GM18867 (cell line): ENCODE data around the gene WARS2.
"Not testable (repeated sequence)": the region's sequence is repeated elsewhere in the genome, so short reads cannot be mapped to it uniquely, and the experiment has no call there.

ENCODE experiments used
- ATAC-seq: cut with Tn5 transposase; IDR thresholded peaks from one replicate; pipeline ENCODE4 v1.9.1; 2021; ENCODE audit warnings: mild to moderate bottlenecking, moderate library complexity; ENCODE audit not compliant: unreplicated experiment

Gene WARS2

DNA sequence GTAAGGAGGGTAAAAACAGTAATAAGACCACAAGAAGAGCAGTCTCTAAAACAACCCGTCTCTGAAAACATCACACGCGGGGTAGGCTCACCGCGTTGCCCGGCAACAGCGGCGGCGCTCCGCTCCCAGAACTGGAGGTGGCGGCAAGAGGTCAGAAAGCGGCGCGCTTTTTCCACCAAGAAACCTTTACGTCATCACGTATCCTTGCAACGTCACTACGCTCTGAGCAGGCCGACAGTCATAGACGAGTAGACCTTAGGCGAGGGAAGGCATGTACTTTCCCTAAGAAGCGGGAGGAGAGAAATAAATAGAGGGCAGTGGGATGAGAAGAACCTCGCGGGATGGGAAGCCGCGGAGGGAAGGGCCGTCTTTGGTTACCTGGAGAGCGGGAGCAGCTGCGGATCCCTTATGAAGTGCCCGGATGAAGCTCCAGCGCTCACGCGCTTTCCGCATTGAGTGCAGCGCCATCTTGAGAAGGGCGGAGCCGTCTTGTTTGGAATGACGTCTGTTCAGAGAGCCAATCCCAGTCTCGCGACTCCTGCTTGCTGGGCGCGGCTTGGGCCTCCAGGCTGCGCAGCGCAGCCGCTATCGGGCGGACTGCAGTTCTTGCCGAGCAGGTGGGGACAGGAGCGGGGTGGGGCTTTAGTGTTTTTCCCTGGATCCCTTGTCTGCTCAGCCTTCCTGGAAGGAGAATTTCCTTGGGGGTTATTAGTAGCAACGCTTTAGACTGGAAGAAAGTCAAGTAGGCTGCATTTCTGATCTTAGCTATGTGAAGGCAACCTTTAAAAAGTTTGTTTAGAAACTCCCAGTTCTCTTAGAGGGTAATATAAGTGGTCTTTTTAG, at the start of gene WARS2:
Gene WARS2 (minus strand): TSS at position 477 of the 843 bp plus-strand sequence. CDS start 9 bp downstream, at position 468.
- peak; percentile 93 for ATAC-seq

DNA sequence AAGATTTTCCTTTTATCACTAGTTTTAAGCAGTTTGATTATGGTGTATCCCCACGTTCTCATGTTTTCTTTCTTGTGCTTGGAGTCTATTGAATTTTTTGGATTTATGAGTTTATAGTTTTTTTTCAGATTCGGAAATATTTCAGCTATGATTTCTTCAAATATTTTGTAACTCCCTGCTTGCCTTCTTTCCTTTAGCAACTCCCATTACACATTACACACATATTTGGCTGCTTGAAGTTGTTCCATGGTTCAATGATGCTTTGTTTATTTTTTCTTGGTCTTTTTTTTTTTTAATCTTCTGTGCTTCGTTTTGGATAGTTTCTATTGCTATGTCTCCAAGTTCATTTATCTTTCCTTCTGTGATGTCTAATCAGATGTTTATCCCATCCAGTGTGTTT, 48.5 kb upstream of the WARS2 start:
- no peak for ATAC-seq

DNA sequence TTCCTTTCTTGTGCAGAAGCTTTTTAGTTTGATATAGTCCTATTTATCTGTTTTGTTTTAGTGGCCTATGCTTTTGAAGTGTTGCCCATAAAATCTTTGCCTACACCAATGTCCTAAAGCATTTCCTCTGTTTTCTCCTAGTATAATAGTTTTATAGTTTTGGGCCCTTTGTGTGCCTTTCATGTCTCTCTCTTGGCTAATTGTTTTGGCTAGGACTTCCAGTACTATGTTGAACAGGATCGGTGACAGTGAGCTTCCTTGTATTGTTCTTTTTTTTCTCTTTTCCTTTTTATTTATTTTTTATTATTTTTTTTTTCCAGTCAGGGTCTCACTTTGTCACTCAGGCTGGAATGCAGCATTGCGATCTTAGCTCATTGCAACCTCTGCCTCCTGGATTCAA, 47.0 kb upstream of the WARS2 start:
- ATAC-seq: no peak

DNA sequence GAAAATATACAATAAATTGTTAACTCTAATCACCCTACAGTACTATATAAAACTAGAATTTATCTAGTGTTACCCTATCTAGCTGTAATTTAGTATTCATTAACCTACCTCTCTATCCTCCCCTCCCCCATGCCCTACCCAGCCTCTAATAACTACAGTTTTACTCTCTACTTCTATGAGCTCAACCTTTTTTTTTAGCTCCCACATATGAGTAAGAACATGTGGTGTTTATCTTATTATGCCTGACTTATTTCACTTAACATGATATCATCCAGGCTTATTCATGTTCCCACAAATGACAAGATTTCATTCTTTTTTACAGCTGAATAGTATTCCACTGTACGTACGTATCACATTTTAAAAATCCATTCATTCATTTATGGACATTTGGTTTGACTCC, 46.0 kb upstream of the WARS2 start:
- no peak for ATAC-seq

DNA sequence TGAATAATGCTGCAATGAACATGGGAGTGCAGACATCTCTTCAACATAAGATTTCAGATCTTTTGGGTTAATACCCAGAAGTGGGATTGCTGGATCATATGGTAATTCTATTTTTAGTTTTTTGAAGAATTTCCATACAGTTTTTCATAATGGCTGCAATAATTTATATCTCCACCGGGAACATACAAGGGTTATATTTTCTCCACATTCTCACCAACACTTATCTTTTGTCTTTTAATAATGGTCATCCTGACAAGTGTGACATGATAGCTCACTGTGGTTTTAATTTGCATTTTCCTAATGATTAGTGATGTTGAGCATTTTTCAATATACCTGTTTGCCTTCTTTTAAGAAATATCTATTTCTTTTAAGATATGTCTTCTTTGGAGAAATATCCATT, 44.5 kb upstream of the WARS2 start:
- ATAC-seq: no peak

DNA sequence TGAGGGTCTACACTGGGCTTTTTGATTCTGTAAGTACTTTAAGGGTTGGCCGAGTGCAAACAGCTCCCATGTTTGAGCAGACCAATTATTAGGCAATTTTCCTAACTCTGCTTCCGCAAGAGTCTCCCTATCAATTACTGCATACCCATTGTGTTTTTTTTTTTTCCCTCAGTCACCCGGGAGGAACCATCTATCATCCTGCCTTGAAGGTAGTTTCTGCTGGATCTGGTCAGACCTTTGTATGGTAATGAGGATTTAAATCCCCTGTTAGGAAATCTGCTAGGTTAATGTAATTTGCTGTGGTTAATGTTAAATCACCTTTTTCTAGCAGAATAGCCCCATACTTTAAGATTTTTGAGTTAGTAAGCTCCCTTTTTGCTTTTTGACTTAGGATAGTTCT, 40.8 kb upstream of the WARS2 start:
- ATAC-seq: no peak

DNA sequence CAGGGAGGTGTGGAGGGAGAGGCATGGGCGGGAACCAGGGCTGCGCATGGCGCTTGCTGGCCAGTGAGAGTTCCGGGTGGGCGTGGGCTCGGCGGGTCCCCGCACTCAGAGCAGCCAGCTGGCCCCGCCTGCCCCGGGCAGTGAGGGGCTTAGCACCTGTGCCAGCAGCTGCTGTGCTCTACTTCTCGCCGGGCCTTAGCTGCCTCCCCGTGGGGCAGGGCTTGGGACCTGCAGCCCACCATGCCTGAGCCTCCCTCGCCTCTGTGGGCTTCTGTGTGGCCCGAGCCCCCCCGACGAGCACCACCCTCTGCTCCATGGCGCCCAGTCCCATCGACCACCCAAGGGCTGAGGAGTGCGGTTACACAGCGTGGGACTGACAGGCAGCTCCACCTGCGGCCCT, 38.6 kb upstream of the WARS2 start:
- ATAC-seq: no peak

DNA sequence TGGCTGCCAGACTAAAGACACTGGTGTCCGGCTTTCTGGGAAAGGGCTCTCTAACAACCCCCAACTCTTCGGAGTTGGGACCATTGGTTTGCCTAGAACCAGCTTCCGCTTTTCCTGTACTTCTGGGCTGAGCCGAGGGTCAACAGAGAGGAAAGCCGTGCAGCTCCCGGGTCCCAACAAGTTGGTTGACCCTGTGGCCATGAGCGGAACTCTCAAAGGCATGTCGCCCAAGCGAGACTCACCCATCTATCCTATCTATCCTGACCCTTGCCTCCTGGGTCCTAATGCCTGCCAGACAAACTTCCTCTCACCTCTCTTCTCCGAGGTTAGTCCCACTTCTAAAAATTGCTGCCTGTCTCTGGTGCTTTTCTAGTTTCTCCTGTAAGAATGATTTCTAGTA, 32.5 kb upstream of the WARS2 start:
- ATAC-seq: not testable (repeated sequence)

DNA sequence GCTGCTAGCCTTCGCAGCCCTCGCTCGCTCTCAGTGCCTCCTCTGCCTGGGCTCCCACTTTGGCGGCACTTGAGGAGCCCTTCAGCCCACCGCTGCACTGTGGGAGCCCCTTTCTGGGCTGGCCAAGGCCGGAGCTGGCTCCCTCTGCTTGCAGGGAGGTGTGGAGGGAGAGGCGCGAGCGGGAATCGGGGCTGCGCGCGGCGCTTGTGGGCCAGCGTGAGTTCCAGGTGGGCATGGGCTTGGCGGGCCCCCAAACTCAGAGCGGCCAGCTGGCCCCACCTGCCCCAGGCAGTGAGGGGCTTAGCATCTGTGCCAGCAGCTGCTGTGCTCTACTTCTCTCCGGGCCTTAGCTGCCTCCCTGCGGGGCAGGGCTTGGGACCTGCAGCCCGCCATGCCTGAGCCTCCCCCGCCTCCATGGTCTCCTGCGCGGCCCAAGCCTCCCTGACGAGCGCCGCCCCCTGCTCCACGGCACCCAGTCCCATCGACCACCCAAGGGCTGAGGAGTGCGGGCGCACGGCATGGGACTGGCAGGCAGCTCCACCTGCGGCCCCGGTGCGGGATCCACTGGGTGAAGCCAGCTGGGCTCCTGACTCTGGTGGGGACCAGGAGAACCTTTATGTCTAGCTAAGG, 31.0 kb upstream of the WARS2 start:
- not testable (repeated sequence) for ATAC-seq

DNA sequence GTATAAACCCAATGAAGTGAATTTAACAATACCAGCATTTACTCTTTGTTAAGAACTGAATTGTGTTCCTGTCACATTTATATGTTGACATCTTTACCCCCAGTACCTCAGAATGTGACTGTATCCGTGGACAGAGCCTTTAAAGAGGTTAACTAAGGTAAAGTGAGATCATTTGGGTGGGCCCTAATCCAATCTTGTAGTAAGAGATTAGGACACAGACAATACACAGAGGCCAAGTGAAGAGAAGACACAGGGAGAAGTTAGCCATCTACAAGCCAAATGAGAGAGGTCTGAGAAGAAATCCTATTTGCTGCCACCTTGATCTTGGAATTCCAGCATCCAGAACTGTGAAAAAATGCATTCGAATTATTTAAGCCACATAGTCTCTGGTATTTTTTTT, 22.9 kb upstream of the WARS2 start:
- no peak for ATAC-seq

DNA sequence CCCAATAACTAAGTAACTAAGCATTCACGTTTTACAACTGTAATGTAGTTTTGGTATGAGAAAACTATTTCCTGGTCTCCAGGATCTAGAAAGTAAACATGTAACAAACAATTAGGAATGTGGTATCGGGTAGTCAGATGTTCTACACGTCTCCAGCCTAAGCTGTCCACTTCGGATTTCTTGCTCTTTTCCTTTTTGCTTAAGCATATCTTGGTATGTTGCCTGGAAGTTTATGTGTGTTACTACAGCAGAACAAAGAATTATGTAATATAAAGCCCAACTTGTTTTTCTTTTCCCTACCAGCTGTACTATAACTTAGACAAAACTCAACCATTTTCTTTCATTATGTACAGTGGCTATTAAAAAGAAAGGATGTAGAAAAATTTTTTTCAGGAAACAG, 20.4 kb upstream of the WARS2 start:
- no peak for ATAC-seq

DNA sequence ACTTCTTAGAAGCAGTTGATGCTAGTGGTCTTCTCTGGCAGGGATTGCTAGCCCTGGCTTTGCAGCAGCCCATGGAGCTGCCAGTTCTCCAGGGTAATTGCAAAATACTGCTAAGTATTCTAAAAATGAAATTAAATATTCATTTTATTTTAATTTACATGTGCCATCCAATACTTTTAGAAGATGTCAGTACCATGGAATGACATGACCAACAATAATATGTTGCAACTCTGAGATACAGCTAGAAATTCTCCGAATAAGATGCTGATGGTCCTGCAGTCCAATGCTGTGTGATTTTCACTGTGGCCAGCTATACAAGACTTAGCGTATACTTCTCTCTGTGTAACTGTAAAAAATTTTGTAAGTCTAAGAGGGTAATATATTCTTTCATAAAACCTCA, 20.0 kb upstream of the WARS2 start:
- no peak for ATAC-seq

DNA sequence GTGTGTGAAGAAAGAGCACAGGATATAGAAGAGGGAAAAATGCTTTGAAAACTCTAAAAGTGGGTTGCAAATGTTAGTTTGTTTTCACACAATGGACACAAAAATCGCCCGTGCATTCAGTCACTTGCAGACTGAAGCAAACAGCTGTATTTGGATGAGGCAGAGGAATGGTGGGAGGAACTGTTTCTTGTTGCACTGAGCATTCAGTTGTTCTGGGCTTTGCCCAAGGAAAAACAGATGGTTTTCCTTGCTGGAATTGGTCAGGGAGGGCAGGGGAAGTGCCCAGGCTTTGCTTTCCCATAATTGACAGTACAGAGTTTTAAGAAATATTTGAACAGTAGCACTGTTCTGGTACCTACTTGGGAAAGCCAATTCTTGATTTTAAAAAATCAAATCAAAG, 19.5 kb upstream of the WARS2 start:
- ATAC-seq: no peak

DNA sequence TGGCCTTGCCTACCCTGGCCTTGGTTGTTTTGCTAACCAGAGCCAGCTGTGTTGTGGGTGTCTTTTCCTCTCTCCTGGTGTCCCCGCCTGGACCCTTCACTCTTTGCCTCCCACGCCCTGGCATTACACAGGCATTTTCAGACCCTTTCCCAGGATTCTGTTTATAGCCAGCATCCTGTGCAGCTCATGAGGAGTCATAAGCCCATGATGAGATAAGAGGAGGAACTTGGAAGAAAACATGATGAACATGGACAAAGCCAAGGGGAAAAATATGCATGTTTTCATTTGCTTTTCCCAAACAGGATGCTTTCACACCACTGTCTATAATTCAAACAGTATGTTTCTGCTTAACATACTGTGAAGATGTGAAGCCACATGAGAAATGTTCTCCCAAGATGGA, 18.7 kb upstream of the WARS2 start:
- no peak for ATAC-seq

DNA sequence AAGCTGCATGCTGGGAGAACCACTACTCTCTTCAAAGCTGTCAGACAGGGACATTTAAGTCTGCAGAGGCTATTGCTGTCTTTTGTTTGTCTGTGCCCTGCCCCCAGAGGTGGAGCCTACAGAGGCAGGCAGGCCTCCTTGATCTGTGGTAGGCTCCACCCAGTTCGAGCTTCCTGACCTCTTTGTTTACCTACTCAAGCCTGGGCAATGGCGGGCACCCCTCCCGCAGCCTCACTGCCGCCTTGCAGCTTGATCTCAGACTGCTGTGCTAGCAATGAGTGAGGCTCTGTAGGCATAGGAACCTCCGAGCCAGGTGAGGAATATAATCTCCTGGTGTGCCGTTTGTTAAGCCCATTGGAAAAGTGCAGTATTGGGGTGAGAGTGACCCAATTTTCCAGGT, 16.3 kb upstream of the WARS2 start:
- not testable (repeated sequence) for ATAC-seq

DNA sequence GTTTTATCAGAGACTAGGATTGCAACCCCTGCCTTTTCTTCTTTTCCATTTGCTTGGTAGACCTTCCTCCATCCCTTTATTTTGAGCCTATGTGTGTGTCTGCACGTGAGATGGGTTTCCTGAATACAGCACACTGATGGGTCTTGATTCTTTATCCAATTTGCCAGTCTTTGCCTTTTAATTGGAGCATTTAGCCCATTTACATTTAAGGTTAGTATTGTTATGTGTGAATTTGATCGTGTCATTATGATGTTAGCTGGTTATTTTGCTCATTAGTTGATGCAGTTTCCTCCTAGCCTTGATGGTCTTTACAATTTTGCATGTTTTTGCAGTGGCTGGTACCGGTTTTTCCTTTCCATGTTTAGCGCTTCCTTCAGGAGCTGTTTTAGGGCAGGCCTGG, 14.6 kb upstream of the WARS2 start:
- ATAC-seq: not testable (repeated sequence)

DNA sequence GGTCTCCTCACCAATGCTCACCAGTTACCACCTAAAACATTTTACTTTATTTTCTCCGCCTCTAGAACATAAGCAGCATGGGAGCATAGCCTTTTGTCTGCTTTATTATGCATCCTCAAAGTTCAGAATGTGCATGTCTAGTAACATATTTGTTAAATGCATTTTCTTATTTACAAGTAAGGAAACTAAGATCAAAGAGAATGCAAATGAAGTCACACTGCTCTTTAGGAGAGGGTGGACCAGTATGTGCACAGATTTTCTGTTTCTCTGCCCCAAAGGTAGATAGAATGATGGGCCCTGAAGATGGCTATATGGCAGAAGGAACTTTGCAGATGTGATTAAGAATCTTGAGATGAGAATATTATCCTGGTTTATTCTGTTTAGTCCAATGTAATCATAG, 9.7 kb upstream of the WARS2 start:
- no peak for ATAC-seq

DNA sequence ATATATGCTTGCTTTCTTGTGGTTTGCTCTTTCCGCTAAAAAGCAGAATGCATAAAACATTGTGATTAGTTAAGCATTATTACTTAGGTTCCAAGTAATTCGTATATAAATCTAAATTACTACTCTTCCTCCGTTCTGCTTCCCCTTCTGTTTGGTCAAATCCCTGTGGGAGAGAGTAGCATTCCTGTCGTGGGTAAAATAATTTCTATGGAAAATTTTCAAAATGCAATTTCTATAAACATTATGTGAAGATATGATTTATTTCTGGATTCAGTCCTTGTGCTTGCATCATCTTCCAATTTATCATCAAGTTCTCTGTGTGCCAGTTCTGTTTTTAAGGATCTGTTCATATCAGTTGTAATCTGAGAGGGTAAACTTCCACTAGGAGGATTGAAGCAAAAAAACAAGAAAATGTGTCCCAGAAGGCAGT, 7.2 kb upstream of the WARS2 start:
- ATAC-seq: no peak

DNA sequence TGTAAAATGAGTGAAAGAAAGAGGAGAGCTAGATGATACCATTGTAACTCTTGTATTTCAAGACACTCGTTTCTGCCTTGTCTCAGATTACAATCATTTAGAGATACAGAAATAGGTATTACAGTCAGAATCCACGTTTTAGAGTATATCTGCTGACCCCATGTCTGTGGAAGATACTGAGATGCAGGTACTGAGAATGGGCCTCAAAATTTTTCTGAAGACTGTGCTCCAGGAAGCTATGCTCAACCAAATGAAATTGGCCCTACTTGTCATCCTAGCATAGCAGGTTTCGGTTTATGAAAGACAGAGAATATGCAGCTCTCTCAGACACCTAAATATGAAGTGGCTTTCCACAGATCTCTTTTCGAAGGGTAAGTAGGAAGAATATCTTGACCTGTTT, 6.0 kb upstream of the WARS2 start:
- no peak for ATAC-seq

DNA sequence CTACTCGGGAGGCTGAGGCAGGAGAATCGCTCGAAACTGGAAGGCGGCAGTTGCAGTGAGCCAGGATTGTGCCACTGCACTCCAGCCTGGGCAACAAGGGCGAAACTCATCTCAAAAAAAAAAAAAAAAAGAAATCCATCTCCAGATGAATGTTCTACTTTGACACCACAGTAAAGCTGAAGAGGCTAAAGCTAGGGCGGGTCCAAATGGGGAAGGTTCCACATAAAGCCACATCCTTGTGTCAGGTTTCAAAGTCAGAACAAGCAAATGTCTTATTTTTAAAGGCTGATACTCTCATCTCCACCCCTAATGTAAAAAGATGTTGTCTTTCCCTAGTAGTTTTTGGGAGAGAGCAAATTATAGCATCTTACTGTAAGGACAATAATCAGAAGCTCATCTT, 4.4 kb upstream of the WARS2 start:
- ATAC-seq: no peak

DNA sequence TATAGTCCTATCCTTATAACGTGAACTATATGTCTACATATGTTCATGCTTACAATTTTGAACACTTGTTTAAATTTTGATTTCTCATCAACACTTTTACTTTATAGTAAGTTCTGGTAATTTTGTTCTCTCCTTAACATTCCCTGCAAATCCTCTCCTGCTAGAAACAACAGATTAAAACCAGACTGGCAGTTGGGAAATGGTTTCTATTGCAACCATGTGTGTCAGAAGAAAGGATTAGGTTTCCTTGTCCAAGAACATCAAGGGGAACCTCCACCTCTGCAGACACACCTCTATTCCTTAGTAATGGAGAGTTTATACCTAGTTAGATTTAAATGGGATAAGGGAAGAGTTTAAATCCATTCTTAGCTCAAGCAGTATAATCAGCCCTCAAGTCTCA, 3.3 kb upstream of the WARS2 start:
- ATAC-seq: no peak

DNA sequence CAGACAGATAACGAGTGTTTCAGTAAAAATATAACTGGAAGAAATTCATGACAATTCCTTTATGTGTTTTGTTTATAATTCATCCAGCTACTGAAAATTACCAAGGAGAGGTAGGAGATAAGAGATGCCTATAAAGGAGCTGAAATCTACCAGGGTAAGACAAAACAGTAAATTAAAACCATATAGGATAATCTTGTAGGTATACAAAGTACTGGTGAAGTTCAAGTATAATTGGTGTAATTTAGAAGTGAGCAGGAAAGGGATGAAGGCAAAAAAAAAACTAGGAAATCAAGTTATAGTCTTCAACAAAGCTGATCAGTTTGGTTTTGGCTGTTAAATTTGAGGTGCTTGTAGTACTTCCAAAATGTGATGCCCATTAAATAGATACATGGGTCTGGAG, 1.2 kb upstream of the WARS2 start:
- ATAC-seq: no peak

DNA sequence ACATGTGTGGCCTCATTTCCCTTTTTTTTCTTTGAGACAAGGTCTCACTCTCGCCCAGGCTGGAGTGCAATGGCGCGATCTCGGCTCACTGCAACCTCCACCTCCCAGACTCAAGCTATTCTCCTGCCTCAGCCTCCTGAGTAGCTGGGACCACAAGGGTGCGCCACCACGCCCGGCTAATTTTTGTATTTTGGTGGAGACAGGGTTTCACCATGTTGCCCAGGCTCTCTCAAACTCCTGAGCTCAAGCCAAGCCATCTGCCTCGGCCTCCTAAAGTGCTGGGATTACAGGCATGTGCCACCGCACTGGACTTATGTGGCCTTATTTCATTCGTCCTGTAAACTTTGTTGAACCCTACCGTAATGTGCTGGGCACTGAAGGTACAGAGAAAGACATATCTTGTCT, 569 bp upstream of the WARS2 start:
- no peak for ATAC-seq
